NCI-H510A treated with DMSO at 0.1 percent for 48 hours (cell line): ENCODE data around the gene ABR.
"Not testable (repeated sequence)": the region's sequence is repeated elsewhere in the genome, so short reads cannot be mapped to it uniquely, and the experiment has no call there.

Source experiments
- DNase-seq: peaks from one replicate; lab custom pipeline; 2025; lab: John Stamatoyannopoulos, UW

The ABR gene

GRCh38 chr17:1047879-1048470 lies 131.8 kb downstream of the ABR start:
- no peak for DNase-seq

- no peak for DNase-seq
Measured at GRCh38 chr17:1047177-1047878, 132.5 kb downstream of the ABR start.

- DNase-seq = no peak
Measured at GRCh38 chr17:1045456-1045855, 134.3 kb downstream of the ABR start.

GRCh38 chr17:1044387-1045009 lies 135.3 kb downstream of the ABR start:
- DNase-seq = not testable (repeated sequence)

GRCh38 chr17:1043601-1044251 lies 136.1 kb downstream of the ABR start:
- no peak for DNase-seq

- no peak for DNase-seq
Measured at GRCh38 chr17:1042486-1042885, 137.3 kb downstream of the ABR start.

- no peak for DNase-seq
Measured at GRCh38 chr17:1041746-1042145, 138.0 kb downstream of the ABR start.

GRCh38 chr17:1040216-1040600 lies 139.6 kb downstream of the ABR start:
- DNase-seq = no peak

GRCh38 chr17:1039511-1040215 lies 140.1 kb downstream of the ABR start:
- DNase-seq = no peak

GRCh38 chr17:1039123-1039507 lies 140.7 kb downstream of the ABR start:
- DNase-seq = no peak

GRCh38 chr17:1038459-1039122 lies 141.2 kb downstream of the ABR start:
- DNase-seq = no peak

- DNase-seq = no peak
Measured at GRCh38 chr17:1037238-1037879, 142.4 kb downstream of the ABR start.

GRCh38 chr17:1036845-1037237 lies 142.9 kb downstream of the ABR start:
- DNase-seq = no peak

- DNase-seq = no peak
Measured at GRCh38 chr17:1036171-1036844, 143.5 kb downstream of the ABR start.

GRCh38 chr17:1035546-1036170 lies 144.1 kb downstream of the ABR start:
- no peak for DNase-seq

GRCh38 chr17:1034652-1035210 lies 145.1 kb downstream of the ABR start:
- no peak for DNase-seq

GRCh38 chr17:1033503-1033902 lies 146.3 kb downstream of the ABR start:
- no peak for DNase-seq

- no peak for DNase-seq
Measured at GRCh38 chr17:1032391-1032790, 147.4 kb downstream of the ABR start.

GRCh38 chr17:1031711-1032110 lies 148.1 kb downstream of the ABR start:
- DNase-seq = no peak
